IMR-90 (cell line): Measurements from ENCODE around the gene RGS9. TPM values are rescaled to one million over a fixed set of nuclear protein-coding genes. Genes with fewer than 3 reads are reported as not detected.

Experiments used
- ATAC-seq: fragments of 200-7000 bp; cut with Tn5 transposase; 2 replicates; pipeline ENCODE4 v1.9.1; 2020; ENCODE audit warnings: low read depth, mild to moderate bottlenecking, moderate library complexity
- BruUV-seq: library from RNA; stranded (reverse); fragments of 400-500 nt; replicated peaks from 2 replicates; lab custom pipeline; 2021; lab: Mats Ljungman, UMichigan
- CTCF ChIA-PET: fragments of 300-600 bp; formaldehyde crosslinking; extraction: SDS; loops from one replicate; lab custom pipeline; 2021; ENCODE audit warnings: antibody characterized with exemption; lab: Yijun Ruan, JAX
- POLR2A ChIA-PET: fragments of 300-600 bp; sonication (Branson Sonifier 250); formaldehyde crosslinking; loops from one replicate; lab custom pipeline; 2022; ENCODE audit warnings: antibody characterized with exemption; ENCODE audit not compliant: unreplicated experiment; lab: Charles Lee
- DNase-seq: peaks from one replicate; pipeline ENCODE4 v3.0.0; 2013
- H2AFZ ChIP-seq: replicated peaks from 2 replicates; pipeline ENCODE3; 2013; ENCODE audit warnings: low read length, mild to moderate bottlenecking; ENCODE audit not compliant: poor library complexity
- H2AK5ac ChIP-seq: 2 replicates; pipeline ENCODE4 v1.6.1; 2013; ENCODE audit warnings: low read depth, low read length, inconsistent platforms
- H2AK9ac ChIP-seq: replicated peaks from 2 replicates; pipeline ENCODE3; 2013; ENCODE audit warnings: mild to moderate bottlenecking, low read depth, low read length, moderate library complexity; ENCODE audit not compliant: poor library complexity
- H2BK120ac ChIP-seq: 2 replicates; pipeline ENCODE4 v1.6.1; 2013; ENCODE audit warnings: low read depth, low read length, inconsistent platforms
- H2BK15ac ChIP-seq: 3 replicates; pipeline ENCODE4 v1.6.1; 2013; ENCODE audit warnings: low read depth, low read length, inconsistent platforms
- H2BK20ac ChIP-seq: 2 replicates; pipeline ENCODE4 v1.6.1; 2013; ENCODE audit warnings: low read depth, mild to moderate bottlenecking, inconsistent platforms, low read length, moderate library complexity
- H2BK5ac ChIP-seq: 2 replicates; pipeline ENCODE4 v1.6.1; 2013; ENCODE audit warnings: mild to moderate bottlenecking, low read depth, low read length, inconsistent platforms; ENCODE audit not compliant: poor library complexity, severe bottlenecking
- H3K14ac ChIP-seq: replicated peaks from 2 replicates; pipeline ENCODE4 v1.6.1; 2013; ENCODE audit warnings: low read depth, low read length, inconsistent platforms
- H3K18ac ChIP-seq: 2 replicates; pipeline ENCODE4 v1.6.1; 2013; ENCODE audit warnings: low read depth, low read length, control low read depth
- H3K23ac ChIP-seq: 2 replicates; pipeline ENCODE4 v1.6.1; 2013; ENCODE audit warnings: low read depth, low read length, inconsistent platforms
- H3K27ac ChIP-seq: 2 replicates; pipeline ENCODE4 v1.5.1; 2013; ENCODE audit warnings: mild to moderate bottlenecking, control low read depth, low read length; ENCODE audit not compliant: insufficient read depth
- H3K27me3 ChIP-seq: 2 replicates; pipeline ENCODE4 v1.6.1; 2013; ENCODE audit warnings: low read length; ENCODE audit not compliant: control insufficient read depth, insufficient read depth
- H3K36me3 ChIP-seq: 2 replicates; pipeline ENCODE4 v1.6.1; 2013; ENCODE audit warnings: low read length, mixed read lengths; ENCODE audit not compliant: control insufficient read depth, insufficient read depth
- H3K4ac ChIP-seq: 2 replicates; pipeline ENCODE4 v1.6.1; 2013; ENCODE audit warnings: low read depth, low read length, inconsistent platforms
- H3K4me1 ChIP-seq: 2 replicates; pipeline ENCODE4 v1.6.1; 2013; ENCODE audit warnings: low read length, mixed read lengths; ENCODE audit not compliant: control insufficient read depth, insufficient read depth
- H3K4me2 ChIP-seq: 2 replicates; pipeline ENCODE4 v1.6.1; 2013; ENCODE audit warnings: low read depth, mild to moderate bottlenecking, control low read depth, low read length, moderate library complexity
- H3K4me3 ChIP-seq: 2 replicates; pipeline ENCODE4 v1.5.1; 2013; ENCODE audit warnings: low read depth, mild to moderate bottlenecking, control low read depth, low read length, moderate library complexity; ENCODE audit not compliant: insufficient read depth
- H3K56ac ChIP-seq: 2 replicates; pipeline ENCODE4 v1.6.1; 2013; ENCODE audit warnings: low read length, inconsistent platforms; ENCODE audit not compliant: insufficient read depth; ENCODE audit errors: extremely low read depth
- H3K79me1 ChIP-seq, 2 experiments: 2 replicates each; pipeline ENCODE4 v1.6.1; 2013; ENCODE audit warnings: low read length in 2 of 2, inconsistent platforms in 1 of 2, low read depth in 1 of 2
- H3K9ac ChIP-seq: 2 replicates; pipeline ENCODE4 v1.6.1; 2013; ENCODE audit warnings: low read depth, low read length, control low read depth
- H3K9me1 ChIP-seq: 2 replicates; pipeline ENCODE4 v1.6.1; 2013; ENCODE audit warnings: low read length, inconsistent platforms; ENCODE audit not compliant: insufficient read depth
- H3K9me3 ChIP-seq: 2 replicates; pipeline ENCODE4 v1.6.1; 2013; ENCODE audit warnings: low read length; ENCODE audit not compliant: control insufficient read depth, insufficient read depth
- H4K20me1 ChIP-seq: 2 replicates; pipeline ENCODE4 v1.6.1; 2013; ENCODE audit warnings: low read length, inconsistent platforms; ENCODE audit not compliant: insufficient read depth
- H4K5ac ChIP-seq: 2 replicates; pipeline ENCODE4 v1.6.1; 2013; ENCODE audit warnings: mild to moderate bottlenecking, low read depth, low read length, control low read depth
- H4K8ac ChIP-seq, 2 experiments: 2 replicates each; pipeline ENCODE4 v1.6.1; 2013; ENCODE audit warnings: low read depth in 2 of 2, low read length in 2 of 2, control low read depth in 1 of 2, inconsistent platforms in 1 of 2
- H4K91ac ChIP-seq: 2 replicates; pipeline ENCODE4 v1.6.1; 2013; ENCODE audit warnings: low read depth, low read length, inconsistent platforms; ENCODE audit not compliant: insufficient read depth
- CEBPB ChIP-seq: IDR thresholded peaks from 2 replicates; pipeline ENCODE4 v1.6.1; 2012; ENCODE audit warnings: low read depth, low read length, improper control_type of control experiment
- MXI1 ChIP-seq: IDR thresholded peaks from 2 replicates; pipeline ENCODE4 v1.6.1; 2012; ENCODE audit warnings: low read depth, mild to moderate bottlenecking, low read length, moderate library complexity, borderline replicate concordance
- NFE2L2 ChIP-seq: fragments of 150-350 bp; IDR thresholded peaks from 2 replicates; pipeline ENCODE4 v1.6.1; 2016; ENCODE audit warnings: low read depth, mild to moderate bottlenecking, low read length
- POLR2A ChIP-seq: IDR thresholded peaks from 2 replicates; pipeline ENCODE4 v1.6.1; 2012; ENCODE audit warnings: mild to moderate bottlenecking, low read depth, low read length
- USF2 ChIP-seq: fragments of 150-350 bp; IDR thresholded peaks from 2 replicates; pipeline ENCODE4 v1.6.1; 2017; ENCODE audit warnings: mild to moderate bottlenecking, antibody characterized with exemption, low read length, low read depth
- WGBS, 2 experiments: methylation state at CpG; one replicate each; pipeline versions ENCODE4 v1.1.5 to v1.1.7; 2013; ENCODE audit warnings: missing lambda C conversion rate in 2 of 2; ENCODE audit not compliant: insufficient read length in 1 of 2; ENCODE audit errors: extremely low coverage in 2 of 2; 5-methylcytosine and 5-hydroxymethylcytosine counted together
- dilution Hi-C: fragments of 300-500 bp; cut with HindIII; formaldehyde crosslinking; loops from one replicate; pipeline ENCODE4 v1.14.3; 2018; ENCODE audit warnings: low sequenced_read_pairs; ENCODE audit not compliant: unreplicated experiment
- in situ Hi-C: fragments of 300-500 bp; cut with MboI; formaldehyde crosslinking; loops from 3 replicates; pipeline ENCODE4 v1.14.3; 2019; ENCODE audit warnings: low sequenced_read_pairs, inconsistent platforms, mixed read lengths
- intact Hi-C: fragments of 100-400 bp; cut with micrococcal nuclease; formaldehyde crosslinking; loops from 2 replicates; pipeline ENCODE4 v1.10.0; 2022
- polyA plus RNA-seq, 3 experiments: library from polyadenylated mRNA; depleted of rRNA; stranded (reverse); fragments of >200 nt; gene quantifications; 2 replicates each; pipeline ENCODE4 v1.2.3, GENCODE V29; 2012; ENCODE audit warnings: low replicate concordance in 1 of 3
- total RNA-seq: library from RNA; depleted of rRNA; stranded (reverse); fragments of >200 nt; gene quantifications from 2 replicates; pipeline ENCODE4 v1.2.3, GENCODE V29; 2012

The RGS9 gene
- total and polyA plus RNA-seq, 2 of the 4 experiments (the other 2 are of a cell fraction) = 0.90 to 1.1 TPM

- BruUV-seq = no TSS peak
- Histone ChIP-seq H3K4me2 (no peak overlapping the region), H3K4ac (no peak overlapping the region), H3K79me1 (no peaks in the 10 kb centered on the region), H3K9me3 (no peaks in the 10 kb centered on the region), H3K36me3 (no peaks in the 10 kb centered on the region), H2AK5ac (no peak overlapping the region), H3K18ac (no peak overlapping the region), H4K8ac (no peak overlapping the region), H2BK15ac (no peak overlapping the region), H4K5ac (no peak overlapping the region), H2BK20ac (no peak overlapping the region), H2BK120ac (no peak overlapping the region), H3K9ac (no peak overlapping the region), H3K4me3 (no peak overlapping the region), H3K14ac (no peak overlapping the region), H2AK9ac (no peak overlapping the region), H3K4me1 (no peaks in the 10 kb centered on the region; the same call in 1 of the 2 replicates), H2AFZ (no peak overlapping the region), H3K56ac (no peak overlapping the region), H3K23ac (no peak overlapping the region), H4K91ac (no peak overlapping the region), H3K9me1 (peaks cover 8% of the 10 kb centered on the region; the same call in 1 of the 2 replicates), H3K27ac (no peak overlapping the region), H4K20me1 (no peaks in the 10 kb centered on the region), H3K27me3 (no peaks in the 10 kb centered on the region; the same call in 1 of the 2 replicates), H2BK5ac (no peak overlapping the region)
- DNase-seq (no peak), ATAC-seq (no peak)
- dilution Hi-C loops = no loop called here
- WGBS, 2 experiments = 39% methylated on average over 2 of the region's 9 CpGs; no CpG with 5 or more reads in 1 of the 2 experiments
- CTCF ChIA-PET = interaction anchor here (1.0 kb wide), 1 partner anchor 29 kb away, joined by 3 read pairs; no protein-coding TSS in a partner anchor
- in situ Hi-C loops = no loop called here
- intact Hi-C loops = no loop called here
- no peak for TF ChIP-seq POLR2A
- no peak for TF ChIP-seq MXI1
- TF ChIP-seq NFE2L2 = no peak
- no peak for TF ChIP-seq CEBPB
- no peak for TF ChIP-seq USF2
- POLR2A ChIA-PET = no interaction called here
These were observed 65.8 kb downstream of the RGS9 start for GRCh38 chr17:65202844-65203571.
